Psoas muscle (tissue), 8 donors: ENCODE data around the gene TSPAN2. TPM values are rescaled to one million over a fixed set of nuclear protein-coding genes. Genes with fewer than 3 reads are reported as not detected.
A peak's percentile ranks its signal among the peaks of the same experiment; 100 is the strongest.

Experiments
- ATAC-seq, 4 donors: fragments of 200-7000 bp; cut with Tn5 transposase; one replicate each; pipeline ENCODE4 v1.9.1; 2020; ENCODE audit warnings: moderate library complexity in 3 of 4, mild to moderate bottlenecking in 2 of 4
- DNase-seq, 2 donors: peaks; one replicate each; pipeline ENCODE4 v3.0.0-alpha.2; 2020
- H3K27ac ChIP-seq: fragments of 200-600 bp; one replicate; pipeline ENCODE4 v1.8.0; 2022
- H3K27me3 ChIP-seq, 3 donors: fragments of 200-600 bp in 1 of 3; one replicate each; pipeline versions ENCODE4 v1.6.1 to v1.8.0; 2013 to 2022; ENCODE audit warnings: low read length in 2 of 3, mild to moderate bottlenecking in 2 of 3, moderate library complexity in 1 of 3; ENCODE audit not compliant: insufficient read depth in 3 of 3
- H3K36me3 ChIP-seq, 2 donors: fragments of 200-600 bp in 1 of 2; one replicate each; pipeline versions ENCODE4 v1.6.1 to v1.8.0; 2013 to 2022; ENCODE audit warnings: low read depth in 1 of 2, mild to moderate bottlenecking in 1 of 2, moderate library complexity in 1 of 2; ENCODE audit not compliant: insufficient read depth in 1 of 2
- H3K4me1 ChIP-seq: fragments of 200-600 bp; one replicate; pipeline ENCODE4 v1.8.0; 2022
- H3K4me3 ChIP-seq: fragments of 200-600 bp; one replicate; pipeline ENCODE4 v1.8.0; 2022; ENCODE audit warnings: mild to moderate bottlenecking
- H3K9me3 ChIP-seq: fragments of 200-600 bp; one replicate; pipeline ENCODE4 v1.8.0; 2022
- WGBS, 3 donors: extraction: QIAGEN DNeasy Blood & Tissue Kit; methylation state at CpG; one replicate each; pipeline versions ENCODE4 v1.1.6 to v1.1.7; 2013; 5-methylcytosine and 5-hydroxymethylcytosine counted together
- intact Hi-C, 2 donors: fragments of 100-400 bp; cut with DNase I; formaldehyde crosslinking; loops; one replicate each; pipeline versions ENCODE4 v1.11.0 to v1.14.2; 2022
- polyA plus RNA-seq, 3 donors: library from polyadenylated mRNA; stranded (reverse); fragments of 200-250 nt; gene quantifications; one replicate each; pipeline ENCODE4 v1.2.3, GENCODE V29; 2013
- total RNA-seq, 4 donors: library from RNA; stranded (reverse); fragmentation: NEBNext Ultra II Directional in 2 of 4; extraction: Animal tissue kit (Norgen Biotek cat#: 25700) in 2 of 4; gene quantifications; one replicate each; pipeline versions ENCODE4 v1.2.1 to v1.2.4, GENCODE V29; 2021 to 2023
- TF ChIP-seq, protein P1 (sequence below): fragments of 200-600 bp; IDR thresholded peaks from one replicate; pipeline ENCODE4 v1.8.0; 2022; ENCODE audit warnings: antibody characterized with exemption
- donor health status: healthy with polysubstance abuse.
- donor health status: DM: no; HTN: no; CAD: no; lungs with moderate emphysema.
- donor health status: Bipolar disorder and iron deficiency.
- donor health status: healthy.
- donor health status: DM: yes; HTN: yes; CAD: no.
- donor health status: DM: no; HTN: no; CAD: no.
- donor health status: DM: no; HTN: no; CAD: no.
- donor health status: DM: yes; HTN: yes; CAD: no.

TSPAN2 gene
- total and polyA plus RNA-seq, 7 donors, result 0.87 to 2.3 (median 1.4) TPM

- TF ChIP-seq, protein P1, sequence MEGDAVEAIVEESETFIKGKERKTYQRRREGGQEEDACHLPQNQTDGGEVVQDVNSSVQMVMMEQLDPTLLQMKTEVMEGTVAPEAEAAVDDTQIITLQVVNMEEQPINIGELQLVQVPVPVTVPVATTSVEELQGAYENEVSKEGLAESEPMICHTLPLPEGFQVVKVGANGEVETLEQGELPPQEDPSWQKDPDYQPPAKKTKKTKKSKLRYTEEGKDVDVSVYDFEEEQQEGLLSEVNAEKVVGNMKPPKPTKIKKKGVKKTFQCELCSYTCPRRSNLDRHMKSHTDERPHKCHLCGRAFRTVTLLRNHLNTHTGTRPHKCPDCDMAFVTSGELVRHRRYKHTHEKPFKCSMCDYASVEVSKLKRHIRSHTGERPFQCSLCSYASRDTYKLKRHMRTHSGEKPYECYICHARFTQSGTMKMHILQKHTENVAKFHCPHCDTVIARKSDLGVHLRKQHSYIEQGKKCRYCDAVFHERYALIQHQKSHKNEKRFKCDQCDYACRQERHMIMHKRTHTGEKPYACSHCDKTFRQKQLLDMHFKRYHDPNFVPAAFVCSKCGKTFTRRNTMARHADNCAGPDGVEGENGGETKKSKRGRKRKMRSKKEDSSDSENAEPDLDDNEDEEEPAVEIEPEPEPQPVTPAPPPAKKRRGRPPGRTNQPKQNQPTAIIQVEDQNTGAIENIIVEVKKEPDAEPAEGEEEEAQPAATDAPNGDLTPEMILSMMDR, result no peak
- ATAC-seq, result peak in 2 of 4 donors; percentile 20 to 34
- intact Hi-C loops, result no loop called here
- H3K27me3 ChIP-seq, result no peaks in the 10 kb centered on the region
- no peaks in the 10 kb centered on the region for H3K9me3 ChIP-seq
- H3K4me3 ChIP-seq, result peak overlapping the region; percentile 81
- H3K27ac ChIP-seq, result peak overlapping the region; percentile 41
- WGBS, 3 donors, result 49 to 55% (median 55%) methylated on average over 8 of the region's 8 CpGs
- H3K4me1 ChIP-seq, result no peaks in the 10 kb centered on the region
- no peaks in the 10 kb centered on the region for H3K36me3 ChIP-seq
- no peak for DNase-seq
Observed at GRCh38 chr1:115090540-115090939, 1.2 kb upstream of the TSPAN2 start.

DNA sequence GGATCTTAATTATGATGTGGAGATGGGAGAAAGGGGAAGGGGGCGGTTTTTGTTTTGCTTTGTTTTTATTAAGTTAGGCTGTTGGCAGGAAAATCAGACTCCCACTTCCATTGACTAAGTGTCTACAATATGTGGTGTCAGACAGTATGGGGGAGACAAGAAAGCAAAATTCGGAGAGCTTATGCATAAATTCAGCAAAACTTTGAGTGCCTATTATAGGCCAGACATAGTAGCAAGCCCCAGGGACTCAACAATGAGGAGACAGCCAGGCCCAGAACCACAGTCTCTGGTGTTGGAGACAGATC, 835 bp upstream of the TSPAN2 start:
- no peaks in the 10 kb centered on the region for H3K27me3 ChIP-seq
- WGBS, 3 donors, result 31 to 46% (median 43%) methylated on average over 2 of the region's 2 CpGs
- H3K4me1 ChIP-seq, result no peaks in the 10 kb centered on the region
- TF ChIP-seq, protein P1, result no peak
- ATAC-seq (peak in 1 of 4 donors; percentile 21), DNase-seq (no peak)
- no peaks in the 10 kb centered on the region for H3K36me3 ChIP-seq
- peak overlapping the region; percentile 41 for H3K27ac ChIP-seq
- H3K4me3 ChIP-seq, result peak overlapping the region; percentile 81
- H3K9me3 ChIP-seq, result no peaks in the 10 kb centered on the region
- intact Hi-C loops, result no loop called here

- H3K27me3 ChIP-seq, result no peaks in the 10 kb centered on the region
- H3K27ac ChIP-seq, result peak overlapping the region; percentile 66
- DNase-seq (no peak), ATAC-seq (peak in 2 of 4 donors; percentile 29 to 37)
- TF ChIP-seq, protein P1, result no peak
- H3K4me3 ChIP-seq, result peak overlapping the region; percentile 81
- intact Hi-C loops, result no loop called here
- no peaks in the 10 kb centered on the region for H3K9me3 ChIP-seq
- 6% methylated on average over 20 to 25 of the region's 25 CpGs for WGBS, 3 donors
- no peaks in the 10 kb centered on the region for H3K36me3 ChIP-seq
- H3K4me1 ChIP-seq, result no peaks in the 10 kb centered on the region
Observed at GRCh38 chr1:115088871-115089419, 358 bp downstream of the TSPAN2 start.

GRCh38 chr1:115088115-115088778, 1.1 kb downstream of the TSPAN2 start:
- TF ChIP-seq, protein P1, result no peak
- H3K27me3 ChIP-seq, result no peaks in the 10 kb centered on the region
- intact Hi-C loops, result no loop called here
- no peaks in the 10 kb centered on the region for H3K36me3 ChIP-seq
- H3K4me3 ChIP-seq, result peak overlapping the region; percentile 81
- DNase-seq (no peak), ATAC-seq (no peak)
- WGBS, 3 donors, result 74 to 83% (median 76%) methylated on average over 5 of the region's 5 CpGs
- H3K27ac ChIP-seq, result no peak overlapping the region
- H3K9me3 ChIP-seq, result no peaks in the 10 kb centered on the region
- no peaks in the 10 kb centered on the region for H3K4me1 ChIP-seq
